GM12878 (cell line): ENCODE results near the gene CSRP1. TPM values are rescaled to one million over a fixed set of nuclear protein-coding genes. Genes with fewer than 3 reads are reported as not detected.

ENCODE experiments used
- ATAC-seq: fragments of 200-7000 bp; cut with Tn5 transposase; 3 replicates; pipeline ENCODE4 v1.9.1; 2020; ENCODE audit warnings: mild to moderate bottlenecking, moderate library complexity
- BruUV-seq: library from RNA; stranded (reverse); fragments of 400-500 nt; replicated peaks from 2 replicates; lab custom pipeline; 2021; lab: Mats Ljungman, UMichigan
- CTCF ChIA-PET: fragments of 300-600 bp; sonication (Branson Sonifier 250); formaldehyde crosslinking; extraction: SDS; loops from one replicate; lab custom pipeline; 2021; ENCODE audit warnings: inconsistent platforms; lab: Yijun Ruan, JAX
- POLR2A ChIA-PET: fragments of 350-600 bp; formaldehyde crosslinking; extraction: SDS; loops from one replicate; lab custom pipeline; 2021; ENCODE audit warnings: inconsistent platforms; lab: Charles Lee
- RAD21 ChIA-PET: fragments of 300-600 bp; sonication (Branson Sonifier 250); formaldehyde crosslinking; loops from one replicate; lab custom pipeline; 2023; ENCODE audit warnings: antibody characterized with exemption; ENCODE audit not compliant: unreplicated experiment; lab: Charles Lee
- SMC1A ChIA-PET: fragments of 300-600 bp; sonication (Branson Sonifier 250); formaldehyde crosslinking; loops from one replicate; lab custom pipeline; 2023; ENCODE audit not compliant: unreplicated experiment, uncharacterized antibody; lab: Charles Lee
- DNase-seq: peaks from one replicate; pipeline ENCODE4 v3.0.0-alpha.2; 2011; ENCODE audit warnings: low read depth, low spot score
- FAIRE-seq: peaks from 3 replicates; lab custom pipeline; 2011; peaks lifted over from hg19 to GRCh38; lab: Jason Lieb, UNC
- H2AFZ ChIP-seq: 2 replicates; pipeline ENCODE4 v1.6.0; 2011; ENCODE audit warnings: low read depth, low read length, control low read depth; ENCODE audit not compliant: control insufficient read depth
- H3K27ac ChIP-seq: 2 replicates; pipeline ENCODE4 v1.5.1; 2011; ENCODE audit warnings: control low read depth; ENCODE audit not compliant: control insufficient read depth, insufficient read depth
- H3K27me3 ChIP-seq, 2 experiments: replicated peaks in 1 of 2; 2 replicates each; pipeline versions ENCODE4 v1.6.0 to v1.6.1; 2011; ENCODE audit warnings: low read length in 1 of 2; ENCODE audit not compliant: control insufficient read depth in 2 of 2, insufficient read depth in 2 of 2
- H3K36me3 ChIP-seq, 2 experiments: 2 replicates each; pipeline ENCODE4 v1.5.1; 2011; ENCODE audit warnings: low read length in 1 of 2; ENCODE audit not compliant: control insufficient read depth in 2 of 2, insufficient read depth in 2 of 2
- H3K4me1 ChIP-seq: 2 replicates; pipeline ENCODE4 v1.6.1; 2011; ENCODE audit warnings: mild to moderate bottlenecking, low read length, moderate library complexity, mixed read lengths; ENCODE audit not compliant: control insufficient read depth, insufficient read depth
- H3K4me2 ChIP-seq: 2 replicates; pipeline ENCODE4 v1.6.0; 2011; ENCODE audit warnings: control low read depth; ENCODE audit not compliant: control insufficient read depth, insufficient read depth
- H3K4me3 ChIP-seq: fragments of 200-600 bp; sonication (generic); 2 replicates; pipeline ENCODE4 v1.5.1; 2016
- H3K79me2 ChIP-seq: 2 replicates; pipeline ENCODE4 v1.6.0; 2011; ENCODE audit warnings: low read length; ENCODE audit not compliant: control insufficient read depth, insufficient read depth
- H3K9ac ChIP-seq: 2 replicates; pipeline ENCODE4 v1.8.0; 2011; ENCODE audit warnings: low read length, control low read depth, mixed read lengths; ENCODE audit not compliant: control insufficient read depth, insufficient read depth
- H3K9me3 ChIP-seq: replicated peaks from 3 replicates; pipeline ENCODE4 v1.5.1; 2011; ENCODE audit warnings: mild to moderate bottlenecking, low read length; ENCODE audit not compliant: control insufficient read depth, insufficient read depth
- H4K20me1 ChIP-seq: 2 replicates; pipeline ENCODE4 v1.6.0; 2011; ENCODE audit not compliant: control insufficient read depth, insufficient read depth
- BHLHE40 ChIP-seq, 2 experiments: fragments of 450-650 bp in 1 of 2; IDR thresholded peaks; 2 replicates each; pipeline ENCODE4 v1.6.1; 2011 to 2017; ENCODE audit warnings: low read depth in 2 of 2, borderline replicate concordance in 1 of 2, improper control_type of control experiment in 1 of 2, low read length in 1 of 2, mild to moderate bottlenecking in 1 of 2
- ELK1 ChIP-seq: IDR thresholded peaks from 2 replicates; pipeline ENCODE4 v1.6.1; 2012; ENCODE audit warnings: low read depth, low read length, improper control_type of control experiment
- EP300 ChIP-seq, 2 experiments: fragments of 150-350 bp in 1 of 2; IDR thresholded peaks; 2 replicates each; pipeline ENCODE4 v1.6.1; 2011 to 2012; ENCODE audit warnings: low read depth in 2 of 2, low read length in 2 of 2, borderline replicate concordance in 1 of 2, improper control_type of control experiment in 1 of 2, inconsistent platforms in 1 of 2; ENCODE audit not compliant: control insufficient read depth in 1 of 2
- KDM1A ChIP-seq: fragments of 200-600 bp; sonication (generic); IDR thresholded peaks from 2 replicates; pipeline ENCODE4 v1.6.1; 2016; ENCODE audit warnings: borderline replicate concordance
- MLLT1 ChIP-seq: fragments of 450-650 bp; IDR thresholded peaks from 2 replicates; pipeline ENCODE4 v1.6.1; 2016; ENCODE audit warnings: mild to moderate bottlenecking
- MXI1 ChIP-seq: fragments of 150-350 bp; IDR thresholded peaks from 2 replicates; pipeline ENCODE4 v1.6.1; 2011; ENCODE audit warnings: low read depth, mild to moderate bottlenecking, inconsistent platforms, low read length, improper control_type of control experiment
- NBN ChIP-seq: fragments of 450-650 bp; IDR thresholded peaks from 2 replicates; pipeline ENCODE4 v1.6.1; 2016
- NKRF ChIP-seq: fragments of 450-650 bp; conservative IDR thresholded peaks from 2 replicates; pipeline ENCODE4 v1.6.1; 2017; ENCODE audit warnings: mild to moderate bottlenecking, moderate library complexity
- POU2F2 ChIP-seq: IDR thresholded peaks from 3 replicates; pipeline ENCODE4 v1.6.1; 2011; ENCODE audit warnings: low read depth, mild to moderate bottlenecking, low read length, borderline replicate concordance
- RELB ChIP-seq: fragments of 450-650 bp; IDR thresholded peaks from 2 replicates; pipeline ENCODE4 v1.6.1; 2017; ENCODE audit warnings: low read depth, mild to moderate bottlenecking, moderate library complexity
- SMARCA5 ChIP-seq: fragments of 450-650 bp; IDR thresholded peaks from 2 replicates; pipeline ENCODE4 v1.6.1; 2017; ENCODE audit warnings: mild to moderate bottlenecking
- TCF12 ChIP-seq: IDR thresholded peaks from 2 replicates; pipeline ENCODE4 v1.6.1; 2011; ENCODE audit warnings: low read depth, mild to moderate bottlenecking, low read length
- ZNF217 ChIP-seq: fragments of 450-650 bp; IDR thresholded peaks from 2 replicates; pipeline ENCODE4 v1.6.1; 2017; ENCODE audit warnings: antibody characterized with exemption, mild to moderate bottlenecking
- WGBS: methylation state at CpG from one replicate; pipeline ENCODE4 v1.1.6; 2016; ENCODE audit warnings: low lambda C conversion rate; ENCODE audit not compliant: insufficient replicate concordance, insufficient coverage; ENCODE audit errors: missing lambda C conversion rate; 5-methylcytosine and 5-hydroxymethylcytosine counted together
- in situ Hi-C: fragments of 300-500 bp; cut with MboI; formaldehyde crosslinking; loops from 9 replicates; pipeline ENCODE4 v1.14.3; 2018; ENCODE audit warnings: mixed read lengths
- intact Hi-C: fragments of 100-400 bp; cut with micrococcal nuclease; formaldehyde crosslinking; loops from one replicate; pipeline ENCODE4 v1.14.2; 2022; ENCODE audit not compliant: unreplicated experiment
- polyA plus RNA-seq, 11 experiments: library from polyadenylated mRNA; depleted of rRNA in 4 of 11; unstranded in 6 of 11; stranded (reverse) in 5 of 11; fragments of >200 nt; fragmentation: Nextera tagmentation in 4 of 11; fragmentation: Illumina TruSeq in 1 of 11; extraction: Ambion mirVana in 4 of 11; extraction: Trizol in 1 of 11; gene quantifications; 1 replicate in 1 of 11; 2 replicates in 10 of 11; pipeline versions ENCODE4 v1.2.1 to v1.2.3, GENCODE V29; 2011 to 2016; ENCODE audit warnings: inconsistent platforms in 2 of 11, missing spikeins in 2 of 11, low read depth in 1 of 11
- total RNA-seq, 4 experiments: library from RNA; depleted of rRNA in 3 of 4; stranded (reverse); fragments of >200 nt in 3 of 4; fragmentation: Illumina TruSeq in 1 of 4; extraction: Trizol in 1 of 4; gene quantifications; 2 replicates each; pipeline versions ENCODE4 v1.2.1 to v1.2.3, GENCODE V29; 2013 to 2021

The CSRP1 gene
- total and polyA plus RNA-seq, 10 of the 15 experiments (the other 5 are each of a cell fraction or from before 2014, with no cell fraction given), result 23.4 to 99.2 (median 80.7) TPM

- no peak for TF ChIP-seq RELB
- TF ChIP-seq BHLHE40 (IDR thresholded peaks at IDR 0.05; ENCODE audit: borderline replicate concordance in 1 of 2, low read depth in 2 of 2, low read length in 1 of 2), result no peak
Observed at GRCh38 chr1:201500670-201501120, 6.2 kb downstream of the CSRP1 start (continued).

- Histone ChIP-seq H4K20me1 (no peaks in the 10 kb centered on the region), H3K36me3 (peaks cover 5 to 6% of the 10 kb centered on the region in 2 experiments; a peak in 3 of 4 replicates), H2AFZ (no peak overlapping the region), H3K9ac (no peak overlapping the region), H3K9me3 (no peaks in the 10 kb centered on the region), H3K4me2 (no peak overlapping the region), H3K4me1 (0 out of 2 replicates have a peak, but pooled peaks cover under 1% of the 10 kb centered on the region), H3K27me3 (no peaks in the 10 kb centered on the region), H3K27ac (no peak overlapping the region), H3K4me3 (no peak overlapping the region), H3K79me2 (peaks cover 5% of the 10 kb centered on the region)
- in situ Hi-C loops (no loop called here), intact Hi-C loops (no loop called here)
- DNase-seq (no peak), FAIRE-seq (no peak), ATAC-seq (no peak)
- ChIA-PET RAD21 (interaction anchor here (0.8 to 15.3 kb wide), 2 partner anchors 10 to 18 kb away, joined by 4 to 505 read pairs; no protein-coding TSS in a partner anchor), POLR2A (no interaction called here), CTCF (interaction anchor here (1.5 to 13.1 kb wide), 3 partner anchors 8 to 15 kb away, joined by 3 to 198 read pairs (median 144); no protein-coding TSS in a partner anchor), SMC1A (interaction anchor here (1.4 to 18.7 kb wide), 4 partner anchors 12 to 64 kb away, joined by 4 to 514 read pairs (median 30); no protein-coding TSS in a partner anchor)
- BruUV-seq, result no TSS peak
- 83% methylated on average over 8 of the region's 8 CpGs for WGBS
- TF ChIP-seq MXI1 (no peak), EP300 (IDR thresholded peaks at IDR 0.05; ENCODE audit: borderline replicate concordance in 1 of 2, control insufficient read depth in 1 of 2, low read depth in 2 of 2, low read length in 2 of 2) (no peak), ELK1 (no peak), POU2F2 (no peak), KDM1A (no peak), ZNF217 (no peak), NKRF (no peak), SMARCA5 (no peak), TCF12 (no peak), NBN (no peak), MLLT1 (no peak)
Observed at GRCh38 chr1:201499795-201500669, 6.9 kb downstream of the CSRP1 start.
